ENCODE data around the gene RELN.

DNA sequence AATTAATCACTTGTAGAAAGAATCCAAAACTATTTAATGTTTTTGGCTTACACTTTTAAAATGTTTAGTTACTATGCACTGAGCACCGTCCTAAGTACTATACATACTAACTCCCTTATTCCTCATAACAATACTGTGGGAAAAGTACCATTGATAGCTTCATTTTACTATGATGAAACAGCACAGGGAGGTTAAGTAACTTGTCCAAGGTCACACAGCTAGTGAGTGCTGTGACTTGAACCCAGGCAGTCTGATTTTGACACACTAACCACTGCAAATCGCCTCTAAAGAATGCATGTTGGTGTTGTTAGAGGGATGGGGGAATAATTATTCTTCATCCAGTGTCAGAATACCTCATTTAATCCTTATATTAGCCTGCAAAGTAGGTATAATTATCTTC is 1.9 kb upstream of the RELN start:
- TF ChIP-seq, protein P1, sequence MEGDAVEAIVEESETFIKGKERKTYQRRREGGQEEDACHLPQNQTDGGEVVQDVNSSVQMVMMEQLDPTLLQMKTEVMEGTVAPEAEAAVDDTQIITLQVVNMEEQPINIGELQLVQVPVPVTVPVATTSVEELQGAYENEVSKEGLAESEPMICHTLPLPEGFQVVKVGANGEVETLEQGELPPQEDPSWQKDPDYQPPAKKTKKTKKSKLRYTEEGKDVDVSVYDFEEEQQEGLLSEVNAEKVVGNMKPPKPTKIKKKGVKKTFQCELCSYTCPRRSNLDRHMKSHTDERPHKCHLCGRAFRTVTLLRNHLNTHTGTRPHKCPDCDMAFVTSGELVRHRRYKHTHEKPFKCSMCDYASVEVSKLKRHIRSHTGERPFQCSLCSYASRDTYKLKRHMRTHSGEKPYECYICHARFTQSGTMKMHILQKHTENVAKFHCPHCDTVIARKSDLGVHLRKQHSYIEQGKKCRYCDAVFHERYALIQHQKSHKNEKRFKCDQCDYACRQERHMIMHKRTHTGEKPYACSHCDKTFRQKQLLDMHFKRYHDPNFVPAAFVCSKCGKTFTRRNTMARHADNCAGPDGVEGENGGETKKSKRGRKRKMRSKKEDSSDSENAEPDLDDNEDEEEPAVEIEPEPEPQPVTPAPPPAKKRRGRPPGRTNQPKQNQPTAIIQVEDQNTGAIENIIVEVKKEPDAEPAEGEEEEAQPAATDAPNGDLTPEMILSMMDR (IDR thresholded peaks at IDR 0.05) = no peak
- TF ChIP-seq POLR2A (IDR thresholded peaks at IDR 0.05) = no peak

Measured in thyroid gland (tissue), 4 donors.